NCI-H1436 treated with DMSO at 0.1 percent for 48 hours (cell line): ENCODE data around the gene HAUS8.
"Not testable (repeated sequence)": the region's sequence is repeated elsewhere in the genome, so short reads cannot be mapped to it uniquely, and the experiment has no call there.

Source experiments
- DNase-seq: peaks from one replicate; lab custom pipeline; 2025; lab: John Stamatoyannopoulos, UW

The HAUS8 gene

DNA sequence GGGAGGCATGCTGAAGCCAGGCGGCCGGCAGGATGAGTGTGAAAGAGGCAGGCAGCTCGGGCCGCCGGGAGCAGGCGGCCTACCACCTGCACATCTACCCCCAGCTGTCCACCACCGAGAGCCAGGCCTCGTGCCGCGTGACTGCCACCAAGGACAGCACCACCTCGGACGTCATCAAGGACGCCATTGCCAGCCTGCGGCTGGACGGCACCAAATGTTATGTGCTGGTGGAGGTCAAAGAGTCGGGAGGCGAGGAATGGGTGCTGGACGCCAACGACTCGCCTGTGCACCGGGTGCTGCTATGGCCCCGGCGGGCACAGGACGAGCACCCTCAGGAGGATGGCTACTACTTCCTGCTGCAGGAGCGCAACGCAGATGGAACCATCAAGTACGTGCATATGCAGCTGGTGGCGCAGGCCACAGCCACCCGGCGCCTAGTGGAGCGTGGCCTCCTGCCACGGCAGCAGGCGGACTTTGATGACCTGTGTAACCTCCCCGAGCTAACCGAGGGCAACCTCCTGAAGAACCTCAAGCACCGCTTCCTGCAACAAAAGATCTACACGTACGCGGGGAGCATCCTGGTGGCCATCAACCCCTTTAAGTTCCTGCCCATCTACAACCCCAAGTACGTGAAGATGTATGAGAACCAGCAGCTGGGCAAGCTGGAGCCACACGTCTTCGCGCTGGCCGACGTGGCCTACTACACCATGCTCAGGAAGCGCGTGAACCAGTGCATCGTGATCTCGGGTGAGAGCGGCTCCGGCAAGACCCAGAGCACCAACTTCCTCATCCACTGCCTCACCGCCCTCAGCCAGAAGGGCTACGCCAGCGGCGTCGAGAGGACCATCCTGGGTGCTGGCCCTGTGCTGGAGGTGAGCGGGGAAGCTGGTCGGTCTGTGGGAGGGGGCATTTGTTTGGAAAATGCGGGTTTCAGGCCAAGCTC, 26.7 kb upstream of the HAUS8 start:
- no peak for DNase-seq

GRCh38 chr19:17098326-17098725, 23.1 kb upstream of the HAUS8 start:
- no peak for DNase-seq

DNA sequence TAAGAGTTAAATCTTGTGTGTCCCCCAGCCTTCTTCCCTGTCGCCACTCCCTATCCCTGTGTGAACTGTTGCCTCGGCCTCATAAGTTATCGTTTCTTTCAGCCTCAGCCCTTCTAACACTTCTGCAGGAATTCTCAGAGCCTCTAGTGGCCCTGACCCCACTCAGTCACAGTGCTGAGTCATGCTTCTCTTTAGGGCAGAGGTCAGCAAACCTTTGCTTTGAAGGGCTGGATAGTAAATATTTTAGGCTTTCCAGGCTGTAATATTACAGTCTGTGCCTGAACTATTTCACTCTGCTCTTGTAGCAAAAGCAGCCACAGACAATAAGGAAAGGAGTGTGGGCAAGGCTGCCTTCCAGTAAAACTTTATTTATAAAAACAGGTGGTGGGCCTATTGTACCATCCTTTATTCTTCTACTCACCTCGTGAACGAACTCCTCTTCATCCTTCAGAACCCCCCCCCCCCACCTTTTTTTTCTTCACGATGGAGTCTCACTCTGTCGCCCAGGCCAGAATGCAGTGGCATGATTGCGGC, 22.4 kb upstream of the HAUS8 start:
- no peak for DNase-seq

DNA sequence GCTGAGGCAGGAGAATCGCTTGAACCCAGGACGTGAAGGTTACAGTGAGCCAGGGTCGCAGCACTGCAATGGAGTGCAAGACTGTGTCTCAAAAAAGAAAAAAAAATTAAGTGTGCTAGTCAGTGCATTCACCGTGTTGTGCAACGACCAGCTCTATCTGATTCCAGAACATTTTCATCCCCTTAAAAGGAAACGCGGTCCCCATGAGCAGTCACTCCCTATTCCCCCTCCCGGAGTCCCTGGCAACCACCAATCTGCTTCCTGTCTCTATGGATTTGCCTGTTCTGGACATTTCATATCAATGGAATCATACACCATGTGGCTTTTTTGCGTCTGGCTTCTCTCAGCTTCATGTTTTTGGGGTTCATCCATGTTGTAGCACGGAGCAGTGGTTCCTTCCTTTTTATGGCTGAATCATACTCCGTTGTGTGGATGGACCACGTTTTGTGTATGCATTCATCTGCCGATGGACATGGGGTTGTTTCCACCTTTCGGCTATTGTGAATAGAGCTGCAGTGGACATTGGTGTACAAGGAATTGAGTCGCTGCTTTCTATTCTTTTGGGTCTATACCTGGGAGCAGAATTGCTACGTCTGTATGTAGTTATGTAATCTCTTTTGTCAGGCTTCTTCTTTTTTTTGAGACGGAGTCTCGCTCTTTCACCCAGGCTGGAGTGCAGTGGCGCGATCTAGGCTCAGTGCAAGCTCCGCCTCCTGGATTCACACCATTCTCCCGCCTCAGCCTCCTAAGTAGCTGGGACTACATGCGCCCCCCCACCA, 20.1 kb upstream of the HAUS8 start:
- DNase-seq: no peak

- not testable (repeated sequence) for DNase-seq
These were observed 19.4 kb upstream of the HAUS8 start for GRCh38 chr19:17094694-17095093.

GRCh38 chr19:17092696-17093095, 17.4 kb upstream of the HAUS8 start:
- DNase-seq: no peak

- DNase-seq: no peak
These were observed 16.6 kb upstream of the HAUS8 start for GRCh38 chr19:17091758-17092333.

DNA sequence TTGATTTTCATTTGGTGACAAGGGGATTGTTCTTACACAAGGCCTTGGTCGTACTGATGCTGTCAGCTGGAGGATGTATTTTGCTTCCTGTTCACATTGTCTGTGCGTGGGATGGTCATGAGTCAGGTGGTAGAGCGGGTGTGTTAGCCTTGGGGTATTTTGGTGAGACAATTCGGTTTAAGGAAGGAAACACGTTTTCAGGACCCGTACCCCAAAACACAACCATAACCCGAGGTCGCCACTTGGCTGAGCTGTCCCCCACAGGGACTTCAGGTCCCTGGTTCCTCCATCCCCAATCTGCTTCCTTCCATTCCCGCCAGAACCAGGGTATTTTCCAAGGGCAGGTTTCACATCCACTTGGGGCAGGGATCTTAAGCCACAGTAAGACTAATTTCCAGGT, 15.3 kb upstream of the HAUS8 start:
- no peak for DNase-seq

- DNase-seq: no peak
These were observed 13.3 kb upstream of the HAUS8 start for GRCh38 chr19:17088552-17088951.

DNA sequence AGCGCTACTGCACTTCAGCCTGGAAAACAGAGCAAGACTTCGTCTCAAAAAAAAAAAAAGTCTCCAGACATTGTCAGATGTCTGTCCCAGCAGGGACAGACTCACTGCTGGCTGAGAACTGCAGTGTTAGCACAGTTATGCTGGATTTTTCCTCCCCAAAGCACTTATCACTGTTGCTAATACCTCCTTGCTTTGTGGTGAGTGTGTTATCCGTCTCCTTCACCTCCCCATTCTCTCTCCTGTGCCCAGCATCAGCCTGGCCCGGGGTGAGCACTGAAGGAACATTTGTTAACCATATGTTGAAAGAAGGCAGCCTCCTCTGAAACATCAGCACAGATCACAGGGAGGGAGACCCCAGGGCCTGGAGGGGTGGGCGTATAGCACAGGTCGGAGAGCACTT, 11.6 kb upstream of the HAUS8 start:
- no peak for DNase-seq

DNA sequence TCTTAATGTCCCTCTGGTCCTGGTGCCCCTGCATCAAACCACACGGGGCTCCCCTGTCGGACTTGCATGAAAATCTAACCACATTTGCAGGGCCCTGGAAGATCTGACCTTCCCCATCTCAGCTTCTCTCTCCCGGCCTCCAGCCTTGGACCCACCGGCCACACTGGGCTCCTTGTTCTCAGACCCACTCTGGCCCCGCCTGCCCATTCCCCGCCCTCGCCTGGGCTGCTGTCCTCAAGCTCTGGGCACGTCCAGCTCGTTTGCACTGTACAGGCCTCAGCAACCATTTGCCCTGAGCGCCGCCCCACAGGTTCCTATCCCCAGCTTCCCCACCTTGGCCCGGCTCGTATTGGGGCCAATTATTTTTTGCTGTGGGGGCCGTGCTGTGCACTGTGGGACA, 10.9 kb upstream of the HAUS8 start:
- no peak for DNase-seq

DNA sequence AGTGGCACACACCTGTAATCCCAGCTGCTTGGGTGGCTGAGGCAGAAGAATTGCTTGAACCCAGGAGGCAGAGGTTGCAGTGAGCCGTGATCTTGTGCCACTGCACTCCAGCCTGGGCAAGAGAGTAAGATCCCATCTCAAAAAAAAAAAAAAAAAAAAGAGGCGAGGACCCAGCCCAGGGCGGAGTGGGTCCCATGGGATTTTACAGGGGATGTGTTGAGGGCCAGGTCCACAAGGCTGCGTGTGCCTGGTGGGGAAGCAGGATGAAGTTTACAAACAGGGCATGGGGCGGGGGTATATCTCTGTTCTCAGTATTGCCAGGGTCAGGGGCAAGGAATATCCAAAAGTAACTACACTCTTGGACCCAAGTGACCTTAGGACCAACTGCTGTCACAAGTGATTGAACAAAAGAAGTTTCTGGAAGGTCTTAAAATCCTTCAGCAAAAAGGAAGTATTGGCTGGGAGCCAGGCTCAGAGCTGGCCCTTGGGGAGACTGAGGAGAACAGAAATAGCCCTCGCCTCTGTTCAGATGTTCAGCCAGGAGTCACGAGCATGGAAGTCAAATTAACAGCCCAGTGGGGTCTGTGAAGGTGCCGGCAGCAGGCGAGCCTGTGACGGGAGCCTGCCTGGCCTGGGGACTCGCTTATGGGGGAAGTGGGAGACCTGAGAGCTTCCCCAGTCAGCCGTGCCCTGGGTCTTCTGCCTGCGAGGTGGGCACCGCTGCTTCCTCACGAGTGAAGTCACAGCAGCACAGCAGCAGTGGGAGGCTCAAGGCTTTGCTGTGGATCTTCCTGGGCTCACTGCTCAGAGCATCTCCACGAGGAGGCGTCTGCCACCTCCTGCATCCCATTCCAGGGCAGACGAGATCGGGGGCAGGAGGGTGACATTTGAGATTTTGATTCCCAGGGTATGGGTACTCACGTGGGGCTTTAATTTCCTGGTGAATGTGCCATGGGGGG, 6.7 kb upstream of the HAUS8 start:
- DNase-seq: no peak

GRCh38 chr19:17080440-17080801, 5.2 kb upstream of the HAUS8 start:
- no peak for DNase-seq

GRCh38 chr19:17079710-17080439, 4.6 kb upstream of the HAUS8 start:
- no peak for DNase-seq

DNA sequence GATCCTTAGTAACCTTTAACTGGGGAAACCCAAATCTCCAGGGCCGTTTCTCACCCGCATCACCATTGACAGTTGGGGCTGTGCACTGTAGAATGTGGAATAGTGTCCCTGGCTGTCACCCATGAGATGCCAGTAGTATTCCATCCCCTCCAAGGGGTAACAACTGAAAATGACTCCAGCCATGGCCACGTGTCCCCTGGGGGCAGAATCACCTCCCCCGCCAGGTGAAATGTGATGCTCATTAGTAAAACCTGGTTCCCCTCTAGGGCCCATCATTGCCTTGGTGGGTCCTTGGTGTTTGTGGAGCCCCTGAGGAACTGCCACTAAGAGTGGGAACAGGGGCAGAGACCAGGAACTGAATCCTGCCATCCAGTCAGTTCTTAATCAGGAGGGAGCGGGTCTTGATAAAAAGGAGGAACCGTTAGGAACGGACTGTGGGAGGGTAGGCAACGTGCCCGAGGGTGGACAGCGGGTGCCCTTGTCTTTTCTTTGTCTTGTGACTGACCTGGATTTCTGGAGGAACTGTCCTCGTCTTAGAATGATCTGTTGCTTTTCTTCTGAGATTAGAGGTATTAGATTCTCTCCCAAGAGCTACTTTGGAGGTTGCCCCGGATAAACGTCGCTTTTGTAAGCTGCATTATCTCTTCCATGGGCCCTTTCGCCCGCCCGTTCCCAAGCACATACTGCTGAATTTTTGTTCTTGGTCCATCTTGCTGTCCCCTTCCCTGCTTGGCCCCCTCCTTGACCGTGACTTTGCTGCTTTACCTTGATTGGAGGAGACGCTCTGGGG, 3.9 kb upstream of the HAUS8 start:
- no peak for DNase-seq

GRCh38 chr19:17078036-17078919, 3.0 kb upstream of the HAUS8 start:
- no peak for DNase-seq

GRCh38 chr19:17077447-17078028, 2.3 kb upstream of the HAUS8 start:
- no peak for DNase-seq

GRCh38 chr19:17076543-17076991, 1.3 kb upstream of the HAUS8 start:
- DNase-seq: no peak
